DOHH2 (cell line): ENCODE measurements around the gene HSF5.
"Not testable (repeated sequence)": the region's sequence is repeated elsewhere in the genome, so short reads cannot be mapped to it uniquely, and the experiment has no call there.

Experiments used
- H3F3A ChIP-seq: fragments of 200-600 bp; sonication (generic), shearing (Covaris generic); 2 replicates; pipeline ENCODE4 v1.6.0; 2016; ENCODE audit warnings: antibody characterized with exemption, mild to moderate bottlenecking; ENCODE audit not compliant: control insufficient read depth, insufficient read depth
- H3K27ac ChIP-seq: fragments of 200-600 bp; sonication (generic); 2 replicates; pipeline ENCODE4 v1.5.1; 2014; ENCODE audit warnings: low read depth, mild to moderate bottlenecking, low read length, moderate library complexity
- H3K27me3 ChIP-seq: fragments of 200-600 bp; sonication (generic); 2 replicates; pipeline ENCODE4 v1.6.1; 2014; ENCODE audit warnings: mild to moderate bottlenecking, low read length, mixed read lengths; ENCODE audit not compliant: control insufficient read depth
- H3K36me3 ChIP-seq: fragments of 200-600 bp; sonication (generic); 2 replicates; pipeline ENCODE4 v1.6.1; 2014; ENCODE audit warnings: mild to moderate bottlenecking, low read length, moderate library complexity, mixed read lengths; ENCODE audit not compliant: control insufficient read depth
- H3K4me1 ChIP-seq: fragments of 200-600 bp; sonication (generic); 2 replicates; pipeline ENCODE4 v1.6.1; 2014; ENCODE audit warnings: mild to moderate bottlenecking, low read length, mixed read lengths; ENCODE audit not compliant: control insufficient read depth
- H3K4me2 ChIP-seq: fragments of 200-600 bp; sonication (generic); 2 replicates; pipeline ENCODE4 v1.6.0; 2014; ENCODE audit warnings: mild to moderate bottlenecking, low read length, moderate library complexity
- H3K4me3 ChIP-seq: fragments of 200-600 bp; sonication (generic); 2 replicates; pipeline ENCODE4 v1.5.1; 2014; ENCODE audit warnings: mild to moderate bottlenecking, low read length, mixed read lengths
- H3K79me2 ChIP-seq: fragments of 200-600 bp; sonication (generic); 2 replicates; pipeline ENCODE4 v1.6.1; 2014; ENCODE audit warnings: mild to moderate bottlenecking, low read length, mixed read lengths; ENCODE audit not compliant: control insufficient read depth
- H3K9me2 ChIP-seq: fragments of 200-600 bp; sonication (generic); replicated peaks from 2 replicates; pipeline ENCODE4 v1.6.1; 2014; ENCODE audit warnings: mild to moderate bottlenecking, low read length, mixed read lengths; ENCODE audit not compliant: control insufficient read depth
- H3K9me3 ChIP-seq: fragments of 200-600 bp; sonication (generic); 2 replicates; pipeline ENCODE4 v1.6.1; 2014; ENCODE audit warnings: antibody characterized with exemption, low read length, mixed read lengths; ENCODE audit not compliant: control insufficient read depth, insufficient read depth
- H4K20me1 ChIP-seq: fragments of 200-600 bp; sonication (generic); 2 replicates; pipeline ENCODE4 v1.6.0; 2014; ENCODE audit warnings: low read depth, mild to moderate bottlenecking, antibody characterized with exemption, low read length, moderate library complexity; ENCODE audit not compliant: control insufficient read depth, insufficient read depth
- CTCF ChIP-seq: fragments of 200-600 bp; sonication (generic); IDR thresholded peaks from one replicate; pipeline ENCODE4 v1.5.1; 2014; ENCODE audit warnings: antibody characterized with exemption, mild to moderate bottlenecking, low read depth, low read length; ENCODE audit not compliant: poor library complexity, severe bottlenecking
- EZH2phosphoT487 ChIP-seq: fragments of 200-600 bp; sonication (generic); IDR thresholded peaks from 2 replicates; pipeline ENCODE4 v1.6.1; 2017; ENCODE audit warnings: borderline replicate concordance, mild to moderate bottlenecking, antibody characterized with exemption, low read length, moderate library complexity, mixed read lengths

Gene HSF5

GRCh38 chr17:58504826-58505351 lies 16.7 kb upstream of the HSF5 start:
- peaks cover 91% of the 10 kb centered on the region for H3K36me3 ChIP-seq
- no peaks in the 10 kb centered on the region for H3F3A ChIP-seq
- peak overlapping the region; percentile 56 for H3K27ac ChIP-seq
- H3K4me3 ChIP-seq = peak overlapping the region; percentile 44
- H4K20me1 ChIP-seq = no peaks in the 10 kb centered on the region
- H3K9me3 ChIP-seq = no peaks in the 10 kb centered on the region
- H3K9me2 ChIP-seq = no peaks in the 10 kb centered on the region
- TF ChIP-seq CTCF = no peak
- no peak for TF ChIP-seq EZH2phosphoT487
- peaks cover 17% of the 10 kb centered on the region for H3K4me1 ChIP-seq
- H3K27me3 ChIP-seq = no peaks in the 10 kb centered on the region
- H3K4me2 ChIP-seq = peak overlapping the region; percentile 63
- no peaks in the 10 kb centered on the region for H3K79me2 ChIP-seq

GRCh38 chr17:58503866-58504265 lies 15.7 kb upstream of the HSF5 start:
- Histone ChIP-seq H4K20me1 (no peaks in the 10 kb centered on the region), H3K27me3 (no peaks in the 10 kb centered on the region), H3K4me2 (no peak overlapping the region), H3K36me3 (peaks cover 84% of the 10 kb centered on the region), H3K27ac (no peak overlapping the region), H3K9me2 (no peaks in the 10 kb centered on the region), H3K4me1 (peaks cover 17% of the 10 kb centered on the region), H3K9me3 (no peaks in the 10 kb centered on the region), H3K79me2 (no peaks in the 10 kb centered on the region), H3K4me3 (no peak overlapping the region), H3F3A (no peaks in the 10 kb centered on the region)
- no peak for TF ChIP-seq CTCF
- TF ChIP-seq EZH2phosphoT487 = no peak

GRCh38 chr17:58503134-58503533 lies 14.9 kb upstream of the HSF5 start:
- H3K27ac ChIP-seq, H3K79me2 ChIP-seq, H3K4me2 ChIP-seq, H3K27me3 ChIP-seq, H3F3A ChIP-seq, H3K9me2 ChIP-seq, H4K20me1 ChIP-seq, H3K9me3 ChIP-seq, H3K4me3 ChIP-seq: not testable (repeated sequence)
- peaks cover 81% of the 10 kb centered on the region for H3K36me3 ChIP-seq
- peaks cover 17% of the 10 kb centered on the region for H3K4me1 ChIP-seq

GRCh38 chr17:58501451-58501850 lies 13.2 kb upstream of the HSF5 start:
- H3K79me2 ChIP-seq = no peaks in the 10 kb centered on the region
- peaks cover 17% of the 10 kb centered on the region for H3K4me1 ChIP-seq
- H3K27me3 ChIP-seq = no peaks in the 10 kb centered on the region
- no peak overlapping the region for H3K4me2 ChIP-seq
- H3K9me3 ChIP-seq = no peaks in the 10 kb centered on the region
- H3K4me3 ChIP-seq = no peak overlapping the region
- TF ChIP-seq CTCF = no peak
- TF ChIP-seq EZH2phosphoT487 = no peak
- no peaks in the 10 kb centered on the region for H4K20me1 ChIP-seq
- H3K27ac ChIP-seq = no peak overlapping the region
- no peaks in the 10 kb centered on the region for H3K9me2 ChIP-seq
- H3K36me3 ChIP-seq = peaks cover 82% of the 10 kb centered on the region
- H3F3A ChIP-seq = no peaks in the 10 kb centered on the region
